Stimulated activated CD8-positive, alpha-beta memory T cell treated with anti-CD3 and anti-CD28 coated beads, Interleukin-12 subunit alpha, Interleukin-12 subunit beta, amount 100 ng/mL, for 24 hours (primary cell): ENCODE results near the gene SORCS3.

Source experiments
- DNase-seq: peaks from one replicate; pipeline ENCODE4 v3.0.0-alpha.2; 2020; ENCODE audit errors: extremely low read depth

Gene SORCS3

DNA sequence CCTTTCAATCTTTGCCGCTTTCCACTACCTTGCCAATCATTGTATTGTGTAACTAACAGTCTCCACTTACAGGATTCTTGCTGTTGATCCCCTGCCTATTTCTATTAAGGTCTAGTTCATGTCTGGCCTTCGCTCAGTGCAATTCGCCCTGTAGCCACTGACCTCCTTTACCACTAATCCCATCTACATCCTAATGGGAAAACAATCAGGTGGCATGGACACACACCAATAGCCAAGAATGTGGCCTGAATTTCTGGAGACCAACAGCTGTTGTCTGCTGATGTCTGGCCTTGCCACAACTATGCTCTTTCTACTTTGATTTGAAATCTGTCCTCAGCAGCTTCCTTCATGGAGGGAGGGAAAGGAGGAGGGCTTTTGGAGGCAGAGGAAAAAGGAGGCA is 546.2 kb downstream of the SORCS3 start:
- DNase-seq = no peak

DNA sequence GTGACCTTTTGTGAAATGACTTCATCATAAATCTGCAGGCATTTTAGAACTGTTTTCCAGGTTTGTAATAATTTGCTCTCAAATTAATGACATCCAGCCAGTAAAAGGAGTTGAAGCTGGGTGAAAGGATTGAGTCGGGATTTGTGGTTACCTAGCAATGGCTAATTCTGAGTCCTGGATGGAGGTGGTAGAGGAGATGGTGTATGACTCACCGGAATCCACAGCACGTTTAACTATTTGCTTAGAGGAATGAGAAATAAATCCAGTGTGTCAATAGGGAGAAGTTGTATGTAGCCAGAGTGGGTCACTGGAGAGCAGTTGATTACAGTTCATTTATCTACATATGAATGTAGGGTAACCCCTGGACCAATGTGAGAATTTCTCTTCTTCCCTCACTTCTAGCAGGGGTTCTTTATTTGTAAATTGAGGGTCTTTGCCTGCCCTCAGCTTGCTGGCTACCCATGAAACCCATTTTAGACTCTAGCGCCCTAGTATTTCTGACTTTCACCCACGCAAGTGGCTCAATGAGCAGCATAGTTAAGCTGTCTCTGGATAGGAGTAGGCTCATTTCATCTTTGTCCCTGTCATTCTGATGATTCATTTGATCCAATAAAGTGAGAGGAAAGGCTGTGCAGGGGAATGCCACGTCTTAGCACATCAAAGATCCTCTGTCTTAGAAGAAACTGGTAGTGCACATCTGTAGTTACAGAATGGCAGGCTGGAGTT is 547.8 kb downstream of the SORCS3 start:
- DNase-seq = no peak

GRCh38 chr10:105189463-105189800 is 548.3 kb downstream of the SORCS3 start:
- no peak for DNase-seq

DNA sequence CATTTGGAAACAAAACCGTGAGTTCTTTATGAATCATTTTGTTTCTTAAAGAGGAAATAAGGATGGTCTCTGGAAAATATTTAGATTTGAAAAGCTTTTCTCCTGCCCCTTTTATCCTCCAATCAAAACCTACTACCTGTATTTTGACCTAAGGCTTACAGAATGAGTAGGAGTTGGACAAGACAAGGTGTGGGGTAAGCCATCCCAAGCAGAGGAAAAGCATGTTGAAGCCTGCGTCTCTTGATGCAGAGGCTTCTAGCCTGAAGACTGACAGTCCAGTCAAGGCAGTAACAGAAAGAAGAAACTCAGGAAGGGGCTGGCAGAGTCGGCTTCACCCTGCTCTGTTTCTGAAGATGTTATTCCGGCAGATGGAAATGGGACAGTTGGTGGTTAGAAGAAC is 551.1 kb downstream of the SORCS3 start:
- no peak for DNase-seq

GRCh38 chr10:105192861-105193260 is 551.8 kb downstream of the SORCS3 start:
- no peak for DNase-seq

DNA sequence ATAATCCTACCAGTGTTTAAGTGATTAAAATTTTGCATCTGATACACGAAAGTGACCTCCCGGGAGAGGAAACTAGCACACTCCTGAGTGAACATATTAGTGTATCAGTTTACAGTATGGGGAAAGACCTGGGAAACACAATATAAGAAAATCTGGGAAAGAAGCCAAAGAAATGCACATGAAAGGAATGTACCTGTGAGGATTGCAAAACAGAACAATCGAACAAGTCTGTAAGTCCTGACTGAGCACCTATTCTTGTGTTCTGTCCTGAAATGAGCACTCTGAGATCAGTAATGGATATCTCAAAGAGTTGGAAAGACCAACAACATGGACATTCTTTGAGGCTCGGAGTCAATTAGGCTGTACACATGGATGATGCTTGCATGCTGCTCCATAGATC is 554.7 kb downstream of the SORCS3 start:
- no peak for DNase-seq

DNA sequence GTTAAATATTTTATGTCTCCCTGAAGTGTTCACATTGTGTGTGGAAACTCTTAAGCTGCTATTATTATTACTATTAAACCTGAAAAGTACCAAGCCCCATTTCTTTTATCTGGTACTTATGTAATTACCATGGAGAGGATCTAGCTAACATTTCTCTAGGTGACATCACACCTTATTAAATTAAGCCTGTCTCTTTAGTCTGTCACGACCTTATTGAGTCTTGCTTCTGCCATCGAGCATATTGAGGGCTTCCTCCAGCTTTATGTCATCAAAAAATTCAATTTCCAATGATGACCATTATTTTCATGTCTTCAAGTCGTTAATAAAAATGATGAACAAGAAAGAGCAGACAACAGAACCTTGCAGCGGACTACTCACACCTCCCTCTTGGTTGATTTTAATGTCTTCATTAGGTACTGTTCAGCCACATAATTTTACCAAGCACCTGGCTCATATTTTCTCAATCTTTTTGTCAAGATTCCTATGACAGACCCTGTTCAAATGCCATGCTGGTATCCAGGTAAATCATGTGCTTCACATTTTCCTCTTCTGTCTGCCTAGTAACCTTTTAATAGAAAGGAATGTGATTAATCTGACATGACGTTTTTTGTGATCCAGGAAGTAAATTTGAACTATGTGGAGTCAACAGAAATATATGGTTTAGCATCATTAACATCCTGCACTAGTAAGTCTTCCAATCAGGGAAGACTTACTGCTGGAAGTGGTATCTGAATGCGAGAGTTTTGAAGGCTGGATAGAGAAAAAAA is 556.7 kb downstream of the SORCS3 start:
- DNase-seq = no peak

DNA sequence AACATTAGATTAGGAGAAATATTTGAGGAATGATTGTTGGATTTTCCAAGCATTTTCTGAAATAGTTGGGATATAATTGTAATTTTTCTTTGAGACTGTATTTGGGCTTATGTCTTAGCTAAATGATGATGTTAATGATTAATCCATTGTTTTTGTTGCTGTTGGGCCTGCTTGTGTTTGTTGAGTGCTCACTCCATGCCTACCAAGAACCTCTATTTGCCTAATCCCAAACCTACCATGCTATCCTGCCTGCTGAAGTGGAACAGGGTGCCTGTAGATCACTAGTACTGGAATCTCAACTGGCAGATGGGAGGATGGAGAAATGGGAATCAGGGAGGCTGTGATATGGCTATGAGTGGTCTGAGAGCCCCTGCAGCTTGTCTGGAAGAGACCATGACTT is 565.5 kb downstream of the SORCS3 start:
- no peak for DNase-seq

DNA sequence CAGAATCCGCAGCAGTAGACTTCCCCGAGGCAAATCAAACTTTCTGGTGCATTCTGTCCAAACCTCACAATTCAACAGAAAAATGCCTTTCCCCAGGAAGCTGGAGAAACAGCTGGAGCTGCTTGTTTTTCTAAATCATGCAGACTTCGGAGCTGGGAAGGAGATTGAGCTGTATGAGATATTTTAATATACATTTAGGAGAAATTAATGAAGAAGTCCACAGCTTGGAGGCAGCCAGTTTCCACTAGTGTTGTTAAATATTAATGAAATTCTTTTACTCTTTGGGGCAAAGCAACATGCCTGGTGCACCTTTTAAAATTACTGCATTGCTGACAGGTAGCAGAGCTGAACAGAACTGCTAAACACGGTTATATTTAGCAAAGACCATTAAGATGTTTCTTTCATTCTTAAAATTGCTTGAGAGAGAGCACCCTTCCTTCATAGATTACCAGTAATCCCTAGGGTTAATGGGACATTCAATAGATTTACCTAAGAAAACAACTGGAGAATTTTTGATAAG is 566.4 kb downstream of the SORCS3 start:
- DNase-seq = no peak

GRCh38 chr10:105210546-105210945 is 569.5 kb downstream of the SORCS3 start:
- DNase-seq = no peak

- DNase-seq = no peak
These were observed 596.6 kb downstream of the SORCS3 start for GRCh38 chr10:105237685-105238084.

DNA sequence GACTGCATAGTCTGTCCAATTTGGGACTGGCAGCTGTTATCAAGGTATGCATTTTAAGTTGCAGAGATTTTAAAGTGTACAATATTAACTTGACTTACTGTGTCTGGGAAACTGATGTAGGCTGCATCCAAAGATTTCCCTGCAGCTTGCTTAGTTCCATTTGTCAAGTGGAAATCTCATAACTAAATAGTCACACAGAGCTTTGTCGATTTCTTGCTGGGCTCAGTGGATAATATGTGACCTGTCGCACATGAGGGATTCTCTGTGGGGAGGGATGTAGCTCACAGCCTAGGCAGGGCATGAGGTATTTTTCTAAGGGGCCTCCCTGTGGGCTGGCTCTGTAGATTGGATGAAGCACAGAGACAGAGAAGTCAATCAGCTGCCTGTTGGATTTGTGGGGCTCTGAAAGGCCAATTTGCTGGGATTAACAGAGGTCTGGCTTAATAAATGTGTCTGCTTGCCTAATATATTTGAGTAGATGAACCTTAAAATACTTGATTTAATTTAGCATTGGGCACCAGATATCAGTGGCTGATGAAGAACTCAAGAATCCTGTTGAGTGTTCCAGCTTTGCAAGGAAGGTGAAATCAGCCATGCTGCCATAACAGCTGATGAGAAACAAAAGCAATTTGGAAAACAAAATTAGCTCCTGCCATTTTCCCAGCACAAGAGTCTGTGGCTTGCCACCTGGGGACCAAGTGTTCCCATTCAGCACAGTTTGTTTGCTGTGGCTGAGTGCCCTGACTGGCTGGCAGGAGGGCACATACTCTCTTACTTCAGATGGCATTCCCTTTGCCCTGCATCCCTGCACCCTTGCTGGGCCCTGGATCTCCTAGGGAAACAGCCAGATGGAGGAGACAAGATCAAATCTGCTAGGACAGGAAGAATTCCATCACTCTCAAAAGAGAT is 598.5 kb downstream of the SORCS3 start:
- no peak for DNase-seq

DNA sequence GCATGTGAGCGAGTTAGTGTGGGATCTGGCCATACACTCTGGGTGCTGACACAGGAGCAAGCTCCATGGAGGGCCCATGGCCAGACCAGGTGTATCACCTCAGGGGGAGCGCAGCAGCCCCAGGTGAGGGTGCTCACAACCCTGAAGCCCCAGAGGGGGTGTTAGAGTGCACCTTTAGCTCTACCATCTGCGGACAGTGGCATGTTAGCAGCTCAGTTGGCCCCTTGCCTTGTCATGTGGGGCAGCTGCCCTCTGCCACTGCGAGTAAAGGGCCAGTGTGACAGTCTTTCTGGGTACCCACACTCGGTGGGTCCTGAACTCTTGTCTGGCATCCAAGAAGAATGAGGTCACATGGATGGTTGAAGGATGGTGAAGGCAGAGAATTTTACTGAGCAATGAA is 600.2 kb downstream of the SORCS3 start:
- no peak for DNase-seq

DNA sequence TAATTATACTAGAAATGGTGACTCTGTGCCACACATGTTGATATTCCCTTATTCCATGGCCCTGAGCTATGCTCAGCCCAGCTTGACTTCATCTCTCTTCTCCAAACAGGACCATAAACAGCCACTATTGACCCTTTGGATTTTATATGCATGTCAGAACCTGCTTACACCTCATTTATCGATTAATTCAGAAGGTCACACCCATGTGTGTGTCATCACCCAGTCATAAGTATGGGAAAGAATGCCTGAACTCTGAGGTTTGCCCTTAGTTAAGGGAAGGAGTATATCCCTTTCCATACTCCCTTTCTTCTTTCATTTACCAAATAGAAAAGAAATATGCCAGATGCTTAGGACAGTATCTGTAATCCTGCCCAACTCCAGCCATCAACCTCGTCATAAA is 602.3 kb downstream of the SORCS3 start:
- DNase-seq = no peak

DNA sequence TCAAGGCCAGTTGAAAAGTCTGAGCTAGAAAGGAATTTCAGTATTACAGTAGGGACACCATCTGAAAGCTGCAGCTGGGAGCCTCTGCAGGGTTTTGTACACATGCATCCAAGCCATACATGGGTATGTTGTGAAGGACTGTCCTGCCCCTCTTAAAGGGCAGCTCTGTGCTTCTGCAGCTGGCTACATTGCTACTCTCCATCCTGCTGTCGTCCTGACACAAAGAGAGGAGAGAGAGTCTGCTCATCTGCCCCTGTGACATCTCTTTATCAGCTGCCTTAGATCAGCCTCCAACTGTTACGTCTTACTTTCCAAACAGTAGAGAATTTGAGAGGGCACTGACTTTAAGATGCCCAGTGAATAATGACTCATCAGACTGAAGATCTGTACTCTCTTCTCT is 602.7 kb downstream of the SORCS3 start:
- no peak for DNase-seq

DNA sequence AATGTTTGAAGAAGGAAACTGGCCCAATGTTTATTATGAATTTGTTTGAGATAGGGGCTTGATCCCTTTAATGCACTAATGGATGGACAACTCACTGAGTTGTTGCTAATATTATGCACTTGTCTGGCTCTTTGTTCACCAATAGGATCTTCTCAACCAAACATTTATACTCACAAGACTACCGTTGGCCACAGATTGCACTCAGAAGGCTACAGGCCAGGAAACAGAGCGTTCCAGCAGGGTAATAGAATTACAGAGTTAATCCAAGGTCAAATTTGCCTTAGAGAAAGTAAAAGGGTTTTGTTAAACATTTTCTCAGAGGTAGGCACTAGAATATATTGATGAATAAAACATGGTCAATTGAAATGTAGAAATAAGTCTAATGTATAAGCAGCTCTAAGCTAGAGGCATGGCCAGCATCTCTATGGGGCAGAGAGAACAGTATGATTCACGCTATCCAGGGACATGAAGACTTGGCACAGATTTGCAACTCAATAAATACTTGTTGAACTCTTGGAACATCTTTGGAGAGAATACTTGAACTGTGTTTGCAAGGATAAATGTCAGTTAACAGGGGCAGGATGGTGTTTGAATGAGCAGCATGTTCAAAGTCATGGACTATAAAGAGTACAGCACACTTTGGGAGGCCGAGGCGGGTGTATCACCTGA is 606.9 kb downstream of the SORCS3 start:
- DNase-seq = no peak

GRCh38 chr10:105252911-105253310 is 611.8 kb downstream of the SORCS3 start:
- DNase-seq = no peak

DNA sequence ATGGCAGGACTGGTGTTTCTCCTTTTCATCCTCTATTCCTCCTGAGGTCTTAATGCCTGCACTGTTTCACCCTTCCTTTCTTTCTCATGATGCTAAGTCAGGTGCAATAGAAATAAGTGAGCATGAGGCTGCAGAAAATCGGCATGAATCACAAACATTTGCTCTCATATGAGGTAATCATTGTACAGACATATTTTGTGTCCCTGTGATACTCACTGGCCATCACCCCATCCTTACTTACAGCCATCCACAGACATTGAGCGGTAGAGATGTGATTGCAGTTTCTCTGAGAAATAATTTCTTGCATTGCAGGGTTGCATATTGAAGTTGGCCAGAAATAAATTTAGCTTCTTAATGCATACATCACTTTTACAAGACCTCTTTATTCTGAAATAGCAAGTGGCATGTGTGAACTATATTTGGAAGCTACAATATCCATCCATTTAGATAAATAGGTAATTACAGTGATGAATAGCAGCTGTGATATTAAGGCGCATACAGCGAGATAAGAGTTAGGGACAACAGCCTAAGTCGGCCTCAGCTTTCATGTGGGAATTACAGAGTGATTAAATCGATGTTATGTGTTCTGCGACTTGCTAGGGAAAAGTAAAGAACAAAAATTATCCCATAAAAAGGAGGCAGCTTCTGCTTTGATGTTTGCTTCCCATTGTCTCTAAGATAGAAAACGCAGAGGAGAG is 612.6 kb downstream of the SORCS3 start:
- no peak for DNase-seq

DNA sequence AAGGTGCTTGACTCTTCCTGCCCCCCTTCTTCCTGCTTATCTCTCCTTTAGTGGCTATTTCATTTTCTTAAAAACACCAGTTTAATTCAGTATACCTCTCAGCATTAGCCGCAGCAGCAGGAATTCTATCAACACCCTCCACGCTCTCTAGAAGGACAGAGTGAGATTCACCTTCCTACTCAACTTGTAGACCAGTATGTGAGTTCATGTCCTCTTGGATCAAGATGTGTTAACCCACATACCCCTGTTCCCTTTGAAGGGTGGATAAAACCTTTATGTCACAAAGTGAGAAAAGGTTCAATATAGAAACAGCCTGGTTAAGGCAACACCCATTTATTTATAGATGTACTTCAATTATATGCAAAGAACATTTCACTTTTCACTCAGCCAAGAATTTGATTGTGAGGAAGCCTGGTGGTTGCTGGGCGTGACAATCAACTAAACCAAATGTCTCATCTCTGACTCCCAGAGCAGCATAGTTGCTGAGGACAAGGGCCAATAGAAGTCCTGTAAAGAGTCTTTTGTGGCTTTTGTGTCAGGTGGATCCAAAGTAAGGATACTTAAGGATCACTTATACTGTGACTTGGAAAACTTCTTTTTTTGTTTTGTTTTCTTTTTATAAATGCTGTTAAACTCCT is 617.1 kb downstream of the SORCS3 start:
- DNase-seq = no peak

- DNase-seq = no peak
These were observed 617.6 kb downstream of the SORCS3 start for GRCh38 chr10:105258674-105259065.

DNA sequence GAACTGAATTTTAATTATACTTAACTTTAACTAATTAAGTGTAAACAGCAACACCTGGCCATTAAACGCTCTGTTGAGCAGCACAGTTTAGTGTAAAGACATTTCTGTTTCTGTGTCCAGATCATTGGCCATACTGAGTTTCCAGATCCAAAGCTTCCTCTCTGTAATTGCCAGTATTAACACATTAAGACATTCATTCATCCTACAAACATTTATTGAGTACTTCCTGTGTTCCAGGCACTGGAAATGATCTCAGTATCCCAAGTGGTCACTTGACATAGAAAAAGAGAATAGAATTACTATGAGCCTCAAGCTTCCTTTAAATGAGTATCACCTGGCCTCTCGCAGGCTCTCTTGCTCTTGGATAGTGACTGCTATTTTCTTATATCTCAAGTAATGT is 618.1 kb downstream of the SORCS3 start:
- no peak for DNase-seq
